ENCODE results near the gene MOCOS.

The MOCOS gene

GRCh38 chr18:36194600-36195315 is 7.5 kb downstream of the MOCOS start:
- Histone ChIP-seq H4K20me1 (ENCODE audit: insufficient read depth, low read length) (no peaks in the 10 kb centered on the region), H3K9me3 (ENCODE audit: low read length) (no peaks in the 10 kb centered on the region), H3K79me2 (ENCODE audit: insufficient read depth, low read length) (no peaks in the 10 kb centered on the region), H2AFZ (ENCODE audit: low read length) (no peak overlapping the region), H3K4me3 (ENCODE audit: low read depth, low read length, poor library complexity, severe bottlenecking) (no peak overlapping the region), H3K9me2 (ENCODE audit: low read depth, low read length) (no peaks in the 10 kb centered on the region), H3F3A (ENCODE audit: insufficient read depth, low read length) (no peaks in the 10 kb centered on the region), H3K4me2 (ENCODE audit: low read length) (no peak overlapping the region), H3K4me1 (ENCODE audit: insufficient read depth, low read length, severe bottlenecking) (no peaks in the 10 kb centered on the region), H3K9ac (ENCODE audit: low read length) (no peak overlapping the region), H3K27ac (ENCODE audit: low read depth, low read length, poor library complexity, severe bottlenecking) (no peak overlapping the region), H3K36me3 (ENCODE audit: insufficient read depth, low read length) (no peaks in the 10 kb centered on the region), H3K27me3 (ENCODE audit: insufficient read depth, low read length) (no peaks in the 10 kb centered on the region)
- no peak for TF ChIP-seq EZH2 (IDR thresholded peaks at IDR 0.05; ENCODE audit: borderline replicate concordance, low read length)
- TF ChIP-seq, protein P1, sequence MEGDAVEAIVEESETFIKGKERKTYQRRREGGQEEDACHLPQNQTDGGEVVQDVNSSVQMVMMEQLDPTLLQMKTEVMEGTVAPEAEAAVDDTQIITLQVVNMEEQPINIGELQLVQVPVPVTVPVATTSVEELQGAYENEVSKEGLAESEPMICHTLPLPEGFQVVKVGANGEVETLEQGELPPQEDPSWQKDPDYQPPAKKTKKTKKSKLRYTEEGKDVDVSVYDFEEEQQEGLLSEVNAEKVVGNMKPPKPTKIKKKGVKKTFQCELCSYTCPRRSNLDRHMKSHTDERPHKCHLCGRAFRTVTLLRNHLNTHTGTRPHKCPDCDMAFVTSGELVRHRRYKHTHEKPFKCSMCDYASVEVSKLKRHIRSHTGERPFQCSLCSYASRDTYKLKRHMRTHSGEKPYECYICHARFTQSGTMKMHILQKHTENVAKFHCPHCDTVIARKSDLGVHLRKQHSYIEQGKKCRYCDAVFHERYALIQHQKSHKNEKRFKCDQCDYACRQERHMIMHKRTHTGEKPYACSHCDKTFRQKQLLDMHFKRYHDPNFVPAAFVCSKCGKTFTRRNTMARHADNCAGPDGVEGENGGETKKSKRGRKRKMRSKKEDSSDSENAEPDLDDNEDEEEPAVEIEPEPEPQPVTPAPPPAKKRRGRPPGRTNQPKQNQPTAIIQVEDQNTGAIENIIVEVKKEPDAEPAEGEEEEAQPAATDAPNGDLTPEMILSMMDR (IDR thresholded peaks at IDR 0.05; ENCODE audit: low read length), result no peak

- H3K9ac ChIP-seq (ENCODE audit: low read length), result no peak overlapping the region
Measured at GRCh38 chr18:36195427-36196122, 8.3 kb downstream of the MOCOS start.

DNA sequence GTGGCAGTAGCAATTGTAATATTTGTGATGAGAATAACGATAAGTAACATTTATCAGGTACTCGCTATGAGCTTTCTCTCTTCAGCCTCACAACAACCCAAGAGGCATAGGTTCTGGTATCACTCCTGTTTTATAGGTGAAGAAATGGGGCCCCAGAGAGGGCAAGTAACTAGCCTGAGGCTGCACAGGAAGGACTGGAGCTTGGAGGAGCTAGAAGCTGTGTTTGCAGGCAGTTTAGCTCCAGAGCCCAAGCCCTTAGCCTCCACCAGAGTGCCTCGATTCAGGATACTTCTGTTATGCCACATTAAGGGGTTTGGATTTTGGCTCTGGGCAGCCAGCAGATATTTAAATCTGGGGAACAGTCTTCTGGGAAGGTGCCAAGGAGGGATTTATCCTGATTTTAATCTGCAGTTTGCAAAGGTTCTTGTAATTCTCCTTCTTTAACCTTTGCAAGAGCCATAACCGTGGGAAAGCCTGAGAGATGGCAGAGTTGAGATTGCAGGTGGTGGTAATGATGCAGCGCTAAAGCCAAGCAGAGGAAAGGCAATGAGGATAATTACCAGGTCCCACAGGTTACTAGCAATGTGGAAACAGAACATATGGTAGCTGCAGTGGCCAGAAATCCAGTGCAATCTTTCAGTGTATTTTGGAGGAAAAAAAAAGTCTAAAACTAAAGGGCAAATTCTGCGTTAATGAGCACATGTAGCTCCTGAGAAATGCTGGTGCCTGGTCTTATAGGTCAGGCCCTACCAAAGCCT is 9.1 kb downstream of the MOCOS start:
- Histone ChIP-seq H3K9ac (ENCODE audit: low read length) (no peak overlapping the region), H3K4me2 (ENCODE audit: low read length) (no peak overlapping the region), H3K27me3 (ENCODE audit: insufficient read depth, low read length) (no peaks in the 10 kb centered on the region), H3K79me2 (ENCODE audit: insufficient read depth, low read length) (no peaks in the 10 kb centered on the region), H3F3A (ENCODE audit: insufficient read depth, low read length) (no peaks in the 10 kb centered on the region), H3K9me2 (ENCODE audit: low read depth, low read length) (no peaks in the 10 kb centered on the region), H4K20me1 (ENCODE audit: insufficient read depth, low read length) (no peaks in the 10 kb centered on the region), H2AFZ (ENCODE audit: low read length) (no peak overlapping the region), H3K4me1 (ENCODE audit: insufficient read depth, low read length, severe bottlenecking) (no peaks in the 10 kb centered on the region), H3K27ac (ENCODE audit: low read depth, low read length, poor library complexity, severe bottlenecking) (no peak overlapping the region), H3K9me3 (ENCODE audit: low read length) (no peaks in the 10 kb centered on the region), H3K4me3 (ENCODE audit: low read depth, low read length, poor library complexity, severe bottlenecking) (no peak overlapping the region), H3K36me3 (ENCODE audit: insufficient read depth, low read length) (no peaks in the 10 kb centered on the region)
- TF ChIP-seq EZH2 (IDR thresholded peaks at IDR 0.05; ENCODE audit: borderline replicate concordance, low read length), result no peak
- TF ChIP-seq, protein P1 (IDR thresholded peaks at IDR 0.05; ENCODE audit: low read length), result no peak

More at GRCh38 chr18:36195427-36196122, 8.3 kb downstream of the MOCOS start:
- TF ChIP-seq, protein P1 (IDR thresholded peaks at IDR 0.05; ENCODE audit: low read length), result no peak
- TF ChIP-seq EZH2 (IDR thresholded peaks at IDR 0.05; ENCODE audit: borderline replicate concordance, low read length), result no peak
- Histone ChIP-seq H3K36me3 (ENCODE audit: insufficient read depth, low read length) (no peaks in the 10 kb centered on the region), H3K27me3 (ENCODE audit: insufficient read depth, low read length) (no peaks in the 10 kb centered on the region), H2AFZ (ENCODE audit: low read length) (no peak overlapping the region), H3K79me2 (ENCODE audit: insufficient read depth, low read length) (no peaks in the 10 kb centered on the region), H3K27ac (ENCODE audit: low read depth, low read length, poor library complexity, severe bottlenecking) (no peak overlapping the region), H3K9me2 (ENCODE audit: low read depth, low read length) (no peaks in the 10 kb centered on the region), H3K4me3 (ENCODE audit: low read depth, low read length, poor library complexity, severe bottlenecking) (no peak overlapping the region), H3K9me3 (ENCODE audit: low read length) (no peaks in the 10 kb centered on the region), H3F3A (ENCODE audit: insufficient read depth, low read length) (no peaks in the 10 kb centered on the region), H4K20me1 (ENCODE audit: insufficient read depth, low read length) (no peaks in the 10 kb centered on the region), H3K4me2 (ENCODE audit: low read length) (no peak overlapping the region), H3K4me1 (ENCODE audit: insufficient read depth, low read length, severe bottlenecking) (no peaks in the 10 kb centered on the region)

All from OCI-LY1 (cell line).